ENCODE measurements around the gene NAA20. TPM values are rescaled to one million over a fixed set of nuclear protein-coding genes. Genes with fewer than 3 reads are reported as not detected.
"Not testable (repeated sequence)": the region's sequence is repeated elsewhere in the genome, so short reads cannot be mapped to it uniquely, and the experiment has no call there.

Gene NAA20
- total RNA-seq, 1 experiment from 2014 or later, result 82.6 TPM

DNA sequence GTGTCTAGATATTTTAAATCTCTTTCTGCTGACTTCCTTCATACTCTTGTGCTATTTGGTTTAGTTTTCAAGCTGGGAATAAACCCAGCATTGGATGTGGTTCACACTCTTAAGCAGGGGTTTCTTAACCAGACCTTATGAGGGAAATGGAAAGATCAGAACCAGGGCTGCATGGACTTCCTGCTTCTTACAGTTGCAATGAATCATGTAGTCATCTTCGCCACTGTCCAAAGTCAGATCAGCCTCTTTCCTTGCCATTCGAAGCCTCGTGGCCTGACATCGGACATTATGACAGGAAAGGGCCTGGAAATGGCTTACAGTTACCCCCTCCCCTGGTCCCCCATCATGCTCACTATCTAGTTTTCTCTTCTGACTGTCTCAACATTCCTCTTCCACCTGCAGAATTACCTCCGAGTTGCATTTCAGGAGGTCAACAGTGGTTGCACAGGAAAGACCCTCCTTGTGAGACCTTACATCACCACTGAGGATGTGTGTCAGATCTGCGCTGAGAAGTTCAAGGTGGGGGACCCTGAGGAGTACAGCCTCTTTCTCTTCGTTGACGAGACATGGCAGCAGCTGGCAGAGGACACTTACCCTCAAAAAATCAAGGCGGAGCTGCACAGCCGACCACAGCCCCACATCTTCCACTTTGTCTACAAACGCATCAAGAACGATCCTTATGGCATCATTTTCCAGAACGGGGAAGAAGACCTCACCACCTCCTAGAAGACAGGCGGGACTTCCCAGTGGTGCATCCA lies 16.8 kb upstream of the NAA20 start:
- no TSS peak for BruUV-seq (replicated peaks)
- peaks cover 28% of the 10 kb centered on the region for H3K4me1 ChIP-seq (ENCODE audit: insufficient read depth, low read length, poor library complexity, severe bottlenecking)
- intact Hi-C loops (cut with micrococcal nuclease; ENCODE audit: unreplicated experiment), result no loop called here
- no peaks in the 10 kb centered on the region for H3K27me3 ChIP-seq (replicated peaks; ENCODE audit: insufficient read depth, low read depth, low read length, poor library complexity)
- CTCF ChIA-PET, result no interaction called here
- DNase-seq (ENCODE audit: low spot score), result no peak
- POLR2A ChIA-PET (ENCODE audit: low non-redundant PET), result interaction anchor here (0.6 kb wide), 1 partner anchor 23 kb away, joined by 3 read pairs; no protein-coding TSS in a partner anchor
- H3K9me3 ChIP-seq (ENCODE audit: low read depth, low read length, poor library complexity, severe bottlenecking), result no peaks in the 10 kb centered on the region
- no peak overlapping the region for H3K4me3 ChIP-seq (ENCODE audit: low read depth, low read length, poor library complexity, severe bottlenecking)
- H3K36me3 ChIP-seq (ENCODE audit: insufficient read depth, low read length, poor library complexity, severe bottlenecking), result no peaks in the 10 kb centered on the region
- TF ChIP-seq, protein P1, sequence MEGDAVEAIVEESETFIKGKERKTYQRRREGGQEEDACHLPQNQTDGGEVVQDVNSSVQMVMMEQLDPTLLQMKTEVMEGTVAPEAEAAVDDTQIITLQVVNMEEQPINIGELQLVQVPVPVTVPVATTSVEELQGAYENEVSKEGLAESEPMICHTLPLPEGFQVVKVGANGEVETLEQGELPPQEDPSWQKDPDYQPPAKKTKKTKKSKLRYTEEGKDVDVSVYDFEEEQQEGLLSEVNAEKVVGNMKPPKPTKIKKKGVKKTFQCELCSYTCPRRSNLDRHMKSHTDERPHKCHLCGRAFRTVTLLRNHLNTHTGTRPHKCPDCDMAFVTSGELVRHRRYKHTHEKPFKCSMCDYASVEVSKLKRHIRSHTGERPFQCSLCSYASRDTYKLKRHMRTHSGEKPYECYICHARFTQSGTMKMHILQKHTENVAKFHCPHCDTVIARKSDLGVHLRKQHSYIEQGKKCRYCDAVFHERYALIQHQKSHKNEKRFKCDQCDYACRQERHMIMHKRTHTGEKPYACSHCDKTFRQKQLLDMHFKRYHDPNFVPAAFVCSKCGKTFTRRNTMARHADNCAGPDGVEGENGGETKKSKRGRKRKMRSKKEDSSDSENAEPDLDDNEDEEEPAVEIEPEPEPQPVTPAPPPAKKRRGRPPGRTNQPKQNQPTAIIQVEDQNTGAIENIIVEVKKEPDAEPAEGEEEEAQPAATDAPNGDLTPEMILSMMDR (conservative IDR thresholded peaks at IDR 0.05; ENCODE audit: low read depth, low read length), result no peak
- TF ChIP-seq EZH2 (IDR thresholded peaks at IDR 0.05; ENCODE audit: borderline replicate concordance, low read depth, low read length, poor library complexity, severe bottlenecking), result no peak
- no peak overlapping the region for H3K27ac ChIP-seq (ENCODE audit: low read depth, low read length, poor library complexity, severe bottlenecking)

DNA sequence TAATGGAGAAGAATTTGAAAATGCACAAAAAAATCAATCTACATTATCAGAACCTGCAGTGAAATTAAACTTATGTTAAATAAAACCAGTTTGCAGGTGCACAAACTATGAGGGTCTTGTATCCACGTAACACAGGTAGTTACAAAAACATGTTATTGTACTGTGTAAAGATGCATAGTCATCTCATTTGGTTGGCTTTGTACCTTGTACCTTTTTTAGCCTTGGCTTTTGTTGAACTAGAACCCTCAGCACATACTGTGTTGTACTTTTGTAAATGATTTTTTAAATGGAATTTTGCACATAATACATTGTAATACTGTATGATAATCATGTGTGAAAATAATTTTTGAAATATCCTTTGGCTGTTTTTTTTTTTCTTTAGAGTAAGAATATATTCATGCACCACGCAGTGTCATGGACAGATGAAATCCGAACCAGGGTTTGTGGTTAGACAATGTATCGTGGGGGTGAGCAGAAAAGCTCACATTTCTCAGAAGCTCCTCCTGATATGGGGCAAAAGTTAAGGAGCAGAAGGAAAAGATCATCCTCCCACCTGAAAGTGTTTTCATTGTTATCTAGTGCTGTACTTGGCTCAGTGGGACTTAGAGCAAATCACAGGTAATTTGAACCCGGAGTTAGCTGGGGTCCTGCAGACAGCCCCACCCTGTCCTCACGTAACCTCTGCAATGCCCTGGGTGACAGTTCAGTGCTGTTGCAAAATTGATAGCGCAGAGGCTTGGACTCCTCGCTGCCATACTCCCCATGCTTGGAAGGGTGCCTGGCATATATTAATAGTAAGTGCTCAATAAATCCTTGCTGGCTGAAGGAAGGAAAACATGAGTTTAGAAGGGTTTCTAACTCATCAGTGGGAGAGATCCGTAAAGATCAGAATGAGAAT lies 14.8 kb upstream of the NAA20 start:
- CTCF ChIA-PET, result interaction anchor here (0.5 kb wide), 1 partner anchor 165 kb away, joined by 3 read pairs; no protein-coding TSS in a partner anchor
- Histone ChIP-seq H3K27me3 (replicated peaks; ENCODE audit: insufficient read depth, low read depth, low read length, poor library complexity) (no peaks in the 10 kb centered on the region), H3K4me3 (ENCODE audit: low read depth, low read length, poor library complexity, severe bottlenecking) (no peak overlapping the region), H3K9me3 (ENCODE audit: low read depth, low read length, poor library complexity, severe bottlenecking) (no peaks in the 10 kb centered on the region), H3K4me1 (ENCODE audit: insufficient read depth, low read length, poor library complexity, severe bottlenecking) (peaks cover 21% of the 10 kb centered on the region), H3K27ac (ENCODE audit: low read depth, low read length, poor library complexity, severe bottlenecking) (peak overlapping the region; percentile 40), H3K36me3 (ENCODE audit: insufficient read depth, low read length, poor library complexity, severe bottlenecking) (no peaks in the 10 kb centered on the region)
- TF ChIP-seq, protein P1 (conservative IDR thresholded peaks at IDR 0.05; ENCODE audit: low read depth, low read length), result no peak
- no TSS peak for BruUV-seq (replicated peaks)
- DNase-seq (ENCODE audit: low spot score), result peak; percentile 33
- POLR2A ChIA-PET (ENCODE audit: low non-redundant PET), result no interaction called here
- intact Hi-C loops (cut with micrococcal nuclease; ENCODE audit: unreplicated experiment), result no loop called here

DNA sequence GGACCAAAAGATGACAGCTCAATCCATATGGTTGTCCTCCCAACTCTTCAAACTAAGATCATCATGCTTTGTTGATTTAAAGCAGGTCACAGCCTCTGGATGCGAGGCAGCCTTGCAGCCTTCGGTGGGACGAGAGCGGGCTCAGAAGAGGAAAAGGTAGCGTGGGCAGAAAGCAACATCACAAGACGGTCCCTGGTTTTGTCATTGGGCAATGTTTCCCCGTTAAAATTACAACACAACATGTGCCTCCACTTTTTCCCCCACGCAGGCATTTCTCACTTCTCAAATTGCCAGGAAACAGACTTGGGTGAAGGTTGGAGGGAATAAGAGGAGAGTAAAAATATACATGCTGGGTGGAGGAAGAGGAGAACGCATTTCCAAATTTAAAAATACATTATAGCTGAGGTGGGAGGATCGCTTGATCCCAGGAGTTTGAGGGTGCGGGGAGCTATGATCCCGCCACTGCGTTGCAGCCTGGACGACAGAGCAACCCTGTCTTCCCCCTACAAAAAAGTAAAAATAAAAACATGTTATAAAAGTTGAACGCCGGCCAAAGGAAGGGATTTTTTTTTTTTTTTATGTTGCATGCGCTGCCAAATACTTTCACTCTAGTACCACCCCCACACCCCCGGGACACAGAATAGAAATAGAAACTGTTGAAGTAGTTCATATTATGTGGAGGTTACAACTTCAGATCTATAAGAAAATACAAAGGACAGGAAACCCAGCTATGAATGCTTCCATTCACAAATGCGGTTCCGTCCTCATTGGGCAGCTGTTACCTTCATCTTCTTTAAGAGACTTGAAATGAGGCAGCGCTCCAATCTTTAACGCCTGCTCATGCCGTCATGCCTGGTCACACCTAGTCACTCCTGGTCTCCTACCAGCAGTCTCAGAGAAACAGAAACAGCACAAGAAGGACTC lies 13.9 kb upstream of the NAA20 start:
- peak; percentile 39 for DNase-seq (ENCODE audit: low spot score)
- Histone ChIP-seq H3K27ac (ENCODE audit: low read depth, low read length, poor library complexity, severe bottlenecking) (peak overlapping the region; percentile 40), H3K9me3 (ENCODE audit: low read depth, low read length, poor library complexity, severe bottlenecking) (no peaks in the 10 kb centered on the region), H3K4me1 (ENCODE audit: insufficient read depth, low read length, poor library complexity, severe bottlenecking) (peaks cover 21% of the 10 kb centered on the region), H3K4me3 (ENCODE audit: low read depth, low read length, poor library complexity, severe bottlenecking) (peak overlapping the region; percentile 23), H3K36me3 (ENCODE audit: insufficient read depth, low read length, poor library complexity, severe bottlenecking) (no peaks in the 10 kb centered on the region), H3K27me3 (replicated peaks; ENCODE audit: insufficient read depth, low read depth, low read length, poor library complexity) (no peaks in the 10 kb centered on the region)
- no TSS peak for BruUV-seq (replicated peaks)
- TF ChIP-seq EZH2 (IDR thresholded peaks at IDR 0.05; ENCODE audit: borderline replicate concordance, low read depth, low read length, poor library complexity, severe bottlenecking), result no peak
- TF ChIP-seq, protein P1 (conservative IDR thresholded peaks at IDR 0.05; ENCODE audit: low read depth, low read length), result no peak
- intact Hi-C loops (cut with micrococcal nuclease; ENCODE audit: unreplicated experiment), result no loop called here
- POLR2A ChIA-PET (ENCODE audit: low non-redundant PET), result no interaction called here
- CTCF ChIA-PET, result interaction anchor here (0.5 kb wide), 1 partner anchor 166 kb away, joined by 3 read pairs; no protein-coding TSS in a partner anchor

- Histone ChIP-seq H3K4me1 (ENCODE audit: insufficient read depth, low read length, poor library complexity, severe bottlenecking) (peaks cover 21% of the 10 kb centered on the region), H3K27ac (ENCODE audit: low read depth, low read length, poor library complexity, severe bottlenecking) (peak overlapping the region; percentile 40)
- H3K4me3 ChIP-seq (ENCODE audit: low read depth, low read length, poor library complexity, severe bottlenecking); POLR2A ChIA-PET (ENCODE audit: low non-redundant PET); H3K36me3 ChIP-seq (ENCODE audit: insufficient read depth, low read length, poor library complexity, severe bottlenecking); H3K27me3 ChIP-seq (replicated peaks; ENCODE audit: insufficient read depth, low read depth, low read length, poor library complexity); H3K9me3 ChIP-seq (ENCODE audit: low read depth, low read length, poor library complexity, severe bottlenecking); BruUV-seq (replicated peaks); DNase-seq (ENCODE audit: low spot score); intact Hi-C loops (cut with micrococcal nuclease; ENCODE audit: unreplicated experiment): not testable (repeated sequence)
- CTCF ChIA-PET, result interaction anchor here (0.6 kb wide), 1 partner anchor 819 kb away, joined by 7 read pairs; no protein-coding TSS in a partner anchor
Observed at GRCh38 chr20:20003955-20004322, 13.2 kb upstream of the NAA20 start.
